CD14-positive monocyte (primary cell): ENCODE results near the gene PLXND1. TPM values are rescaled to one million over a fixed set of nuclear protein-coding genes. Genes with fewer than 3 reads are reported as not detected.

ENCODE experiments used
- DNase-seq, 3 donors: peaks; one replicate each; pipeline ENCODE4 v3.0.0-alpha.2; 2011 to 2022
- H2AFZ ChIP-seq: 2 replicates; pipeline ENCODE4 v1.6.0; 2012; ENCODE audit warnings: mild to moderate bottlenecking, low read depth, low read length, inconsistent platforms; ENCODE audit not compliant: insufficient read depth, poor library complexity, severe bottlenecking
- H3K27ac ChIP-seq, 2 donors: 1 replicate in 1 of 2; 2 replicates in 1 of 2; pipeline ENCODE4 v1.5.1; 2012 to 2013; ENCODE audit warnings: low read length in 2 of 2, control low read depth in 1 of 2, inconsistent platforms in 1 of 2, low read depth in 1 of 2, mild to moderate bottlenecking in 1 of 2
- H3K27me3 ChIP-seq, 2 donors: one replicate each; pipeline versions ENCODE4 v1.6.0 to v1.6.1; 2011 to 2013; ENCODE audit warnings: low read length in 2 of 2; ENCODE audit not compliant: control insufficient read depth in 2 of 2, insufficient read depth in 2 of 2
- H3K36me3 ChIP-seq, 2 donors: replicated peaks in 1 of 2; 1 replicate in 1 of 2; 2 replicates in 1 of 2; pipeline versions ENCODE4 v1.5.1 to v1.6.1; 2012 to 2013; ENCODE audit warnings: low read length in 2 of 2, control low read depth in 1 of 2, inconsistent platforms in 1 of 2, mild to moderate bottlenecking in 1 of 2; ENCODE audit not compliant: insufficient read depth in 2 of 2, control insufficient read depth in 1 of 2
- H3K4me1 ChIP-seq, 2 donors: 1 replicate in 1 of 2; 2 replicates in 1 of 2; pipeline versions ENCODE4 v1.5.1 to v1.6.1; 2012 to 2013; ENCODE audit warnings: low read length in 2 of 2, control low read depth in 1 of 2, inconsistent platforms in 1 of 2, mild to moderate bottlenecking in 1 of 2, moderate library complexity in 1 of 2; ENCODE audit not compliant: insufficient read depth in 2 of 2, control insufficient read depth in 1 of 2
- H3K4me2 ChIP-seq: replicated peaks from 2 replicates; pipeline ENCODE3; 2012; ENCODE audit warnings: low read length, moderate library complexity, mild to moderate bottlenecking; ENCODE audit not compliant: poor library complexity, severe bottlenecking; ENCODE audit errors: extremely low read depth
- H3K4me3 ChIP-seq, 3 experiments: fragments of 200-600 bp in 1 of 3; sonication (generic) in 1 of 3; replicated peaks in 1 of 3; 1 replicate in 2 of 3; 2 replicates in 1 of 3; pipeline ENCODE4 v1.5.1; 2011 to 2013; ENCODE audit warnings: low read length in 3 of 3, mild to moderate bottlenecking in 3 of 3, control low read depth in 2 of 3, low read depth in 2 of 3, inconsistent platforms in 1 of 3, moderate library complexity in 1 of 3
- H3K79me2 ChIP-seq: 2 replicates; pipeline ENCODE4 v1.6.0; 2012; ENCODE audit warnings: mild to moderate bottlenecking, control low read depth, inconsistent platforms, low read length, moderate library complexity; ENCODE audit not compliant: insufficient read depth
- H3K9ac ChIP-seq: 2 replicates; pipeline ENCODE4 v1.6.0; 2017; ENCODE audit warnings: low read length, mild to moderate bottlenecking; ENCODE audit not compliant: insufficient read depth, poor library complexity, severe bottlenecking
- H3K9me3 ChIP-seq, 2 donors: replicated peaks in 1 of 2; 1 replicate in 1 of 2; 2 replicates in 1 of 2; pipeline versions ENCODE4 v1.5.1 to v1.6.1; 2012 to 2013; ENCODE audit warnings: low read length in 2 of 2, control low read depth in 1 of 2; ENCODE audit not compliant: control insufficient read depth in 1 of 2, insufficient read depth in 1 of 2
- H4K20me1 ChIP-seq: 2 replicates; pipeline ENCODE4 v1.6.0; 2012; ENCODE audit warnings: mild to moderate bottlenecking, low read length, control low read depth, moderate library complexity; ENCODE audit not compliant: insufficient read depth
- H3K27ac Mint-ChIP-seq, 7 donors: one replicate each; pipeline ENCODE4 v1.8.0; 2020; ENCODE audit warnings: mild to moderate bottlenecking in 7 of 7, mixed read lengths in 7 of 7, moderate library complexity in 6 of 7, inconsistent platforms in 2 of 7
- H3K27me3 Mint-ChIP-seq, 3 donors: one replicate each; pipeline ENCODE4 v1.8.0; 2021 to 2022; ENCODE audit warnings: low read depth in 3 of 3, mild to moderate bottlenecking in 3 of 3, mixed read lengths in 3 of 3, moderate library complexity in 3 of 3, inconsistent platforms in 1 of 3
- H3K36me3 Mint-ChIP-seq, 2 donors: one replicate each; pipeline ENCODE4 v1.8.0; 2020; ENCODE audit warnings: mixed read lengths in 2 of 2, inconsistent platforms in 1 of 2, mild to moderate bottlenecking in 1 of 2
- H3K4me1 Mint-ChIP-seq: one replicate; pipeline ENCODE4 v1.8.0; 2020; ENCODE audit warnings: mild to moderate bottlenecking, mixed read lengths
- H3K4me3 Mint-ChIP-seq, 2 donors: one replicate each; pipeline ENCODE4 v1.8.0; 2020; ENCODE audit warnings: mild to moderate bottlenecking in 2 of 2, mixed read lengths in 2 of 2, moderate library complexity in 1 of 2
- H3K9me3 Mint-ChIP-seq, 7 donors: one replicate each; pipeline ENCODE4 v1.8.0; 2020 to 2022; ENCODE audit warnings: mixed read lengths in 7 of 7, mild to moderate bottlenecking in 6 of 7, moderate library complexity in 6 of 7, inconsistent platforms in 2 of 7
- WGBS: methylation state at CpG from one replicate; pipeline ENCODE4 v1.1.5; 2013; ENCODE audit warnings: missing lambda C conversion rate; ENCODE audit not compliant: insufficient coverage; 5-methylcytosine and 5-hydroxymethylcytosine counted together
- intact Hi-C, 2 donors: fragments of 100-400 bp; cut with micrococcal nuclease; formaldehyde crosslinking; loops; one replicate each; pipeline versions ENCODE4 v1.15.0 to v1.15.1; 2023
- polyA plus RNA-seq, 3 donors: library from polyadenylated mRNA; depleted of rRNA in 1 of 3; unstranded in 2 of 3; stranded (reverse) in 1 of 3; fragments of 300-500 nt in 2 of 3; fragments of >200 nt in 1 of 3; fragmentation: Illumina TruSeq in 2 of 3; gene quantifications; 1 replicate in 2 of 3; 2 replicates in 1 of 3; pipeline ENCODE4 v1.2.3, GENCODE V29; 2012 to 2021
- TF ChIP-seq, protein P1 (sequence below): fragments of 200-600 bp; IDR thresholded peaks from one replicate; pipeline ENCODE4 v1.8.0; 2022; ENCODE audit warnings: antibody characterized with exemption, mild to moderate bottlenecking

Gene PLXND1
- polyA plus RNA-seq, 3 donors: 7.1 to 170 (median 9.9) TPM

- TF ChIP-seq, protein P1, sequence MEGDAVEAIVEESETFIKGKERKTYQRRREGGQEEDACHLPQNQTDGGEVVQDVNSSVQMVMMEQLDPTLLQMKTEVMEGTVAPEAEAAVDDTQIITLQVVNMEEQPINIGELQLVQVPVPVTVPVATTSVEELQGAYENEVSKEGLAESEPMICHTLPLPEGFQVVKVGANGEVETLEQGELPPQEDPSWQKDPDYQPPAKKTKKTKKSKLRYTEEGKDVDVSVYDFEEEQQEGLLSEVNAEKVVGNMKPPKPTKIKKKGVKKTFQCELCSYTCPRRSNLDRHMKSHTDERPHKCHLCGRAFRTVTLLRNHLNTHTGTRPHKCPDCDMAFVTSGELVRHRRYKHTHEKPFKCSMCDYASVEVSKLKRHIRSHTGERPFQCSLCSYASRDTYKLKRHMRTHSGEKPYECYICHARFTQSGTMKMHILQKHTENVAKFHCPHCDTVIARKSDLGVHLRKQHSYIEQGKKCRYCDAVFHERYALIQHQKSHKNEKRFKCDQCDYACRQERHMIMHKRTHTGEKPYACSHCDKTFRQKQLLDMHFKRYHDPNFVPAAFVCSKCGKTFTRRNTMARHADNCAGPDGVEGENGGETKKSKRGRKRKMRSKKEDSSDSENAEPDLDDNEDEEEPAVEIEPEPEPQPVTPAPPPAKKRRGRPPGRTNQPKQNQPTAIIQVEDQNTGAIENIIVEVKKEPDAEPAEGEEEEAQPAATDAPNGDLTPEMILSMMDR: no peak
- H3K9me3 Mint-ChIP-seq: no peaks in the 10 kb centered on the region
- Histone ChIP-seq H3K9ac (peak overlapping the region; percentile 87), H3K27me3 (no peaks in the 10 kb centered on the region), H3K4me3 (peak overlapping the region; percentile 28 to 77 (median 54)), H2AFZ (peak overlapping the region; percentile 87), H3K9me3 (no peaks in the 10 kb centered on the region), H3K36me3 (no peaks in the 10 kb centered on the region), H3K4me1 (peaks cover 67 to 73% of the 10 kb centered on the region in 2 donors), H3K4me2 (peak overlapping the region; percentile 95), H4K20me1 (no peaks in the 10 kb centered on the region), H3K27ac (peak overlapping the region; percentile 93 to 94), H3K79me2 (no peaks in the 10 kb centered on the region)
- 0% methylated on average over 45 of the region's 49 CpGs for WGBS
- peaks cover 54% of the 10 kb centered on the region for H3K4me1 Mint-ChIP-seq
- peaks cover 0 to 2% (median 0%) of the 10 kb centered on the region in 3 donors for H3K27me3 Mint-ChIP-seq
- peak overlapping the region; percentile 93 to 99 (median 97) for H3K27ac Mint-ChIP-seq
- DNase-seq: peak; percentile 80 to 82 (median 80)
- intact Hi-C loops: loop anchor here (5.0 to 10.0 kb wide), 6 partner anchors 35 to 485 kb away; no protein-coding TSS in a partner anchor
- H3K36me3 Mint-ChIP-seq: no peaks in the 10 kb centered on the region
- H3K4me3 Mint-ChIP-seq: peak overlapping the region; percentile 86 to 94
Observed at GRCh38 chr3:129626744-129627349, 20.4 kb upstream of the PLXND1 start.

DNA sequence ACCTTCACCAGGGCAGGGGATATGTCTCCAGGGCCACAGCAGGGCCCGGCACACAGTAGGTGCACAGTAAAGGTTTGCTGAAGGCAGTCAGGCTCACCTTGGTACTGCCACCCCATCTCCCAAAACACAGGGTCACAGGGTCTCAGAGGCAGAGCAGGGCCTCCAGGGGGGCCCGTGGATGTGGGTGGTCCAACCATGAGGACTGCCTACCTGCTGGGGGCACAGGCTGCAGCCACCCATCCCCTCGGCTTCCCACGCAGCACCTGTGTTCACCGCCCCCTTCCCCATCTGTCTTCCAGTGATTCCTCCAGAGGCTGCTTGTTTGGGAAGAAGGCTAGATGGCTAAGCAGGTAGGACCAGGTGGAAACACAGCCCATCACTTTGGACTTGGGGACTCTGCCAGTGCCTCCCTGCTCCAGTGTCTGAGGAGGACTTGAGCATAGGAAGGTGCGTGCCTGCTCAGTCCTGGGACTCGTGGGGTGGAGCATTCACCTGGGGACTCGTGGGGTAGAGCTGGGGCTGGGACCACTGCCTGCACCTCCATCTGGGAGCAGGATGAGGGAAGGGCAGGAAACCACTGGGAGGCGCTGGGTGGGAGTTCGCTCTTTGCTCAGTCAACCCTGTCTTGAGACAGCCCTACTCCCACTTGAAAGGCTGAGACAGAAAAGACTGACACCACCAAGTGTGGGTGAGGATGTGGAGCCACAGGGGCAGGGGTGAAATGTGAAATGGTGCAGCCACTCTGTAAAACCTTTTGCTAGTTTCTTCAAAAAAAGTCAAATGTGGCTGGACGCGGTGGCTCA, 18.8 kb upstream of the PLXND1 start:
- H3K4me3 ChIP-seq: peak overlapping the region in 1 of 3 experiments; percentile 77
- H4K20me1 ChIP-seq: no peaks in the 10 kb centered on the region
- no peak overlapping the region for H2AFZ ChIP-seq
- H3K4me1 ChIP-seq: peaks cover 71 to 78% of the 10 kb centered on the region in 2 donors
- peaks cover 56% of the 10 kb centered on the region for H3K4me1 Mint-ChIP-seq
- no peaks in the 10 kb centered on the region for H3K36me3 Mint-ChIP-seq
- H3K27ac ChIP-seq: peak overlapping the region; percentile 24 to 93
- H3K9ac ChIP-seq: no peak overlapping the region
- H3K27me3 Mint-ChIP-seq: peaks cover 0 to 2% (median 0%) of the 10 kb centered on the region in 3 donors
- H3K27me3 ChIP-seq: no peaks in the 10 kb centered on the region
- H3K27ac Mint-ChIP-seq: peak overlapping the region; percentile 92 to 96 (median 93)
- intact Hi-C loops: loop anchor here (5.0 to 10.0 kb wide), 6 partner anchors 33 to 487 kb away; no protein-coding TSS in a partner anchor
- H3K4me2 ChIP-seq: peak overlapping the region; percentile 40
- H3K9me3 ChIP-seq: no peaks in the 10 kb centered on the region
- peak in 1 of 3 donors; percentile 7 for DNase-seq
- no peaks in the 10 kb centered on the region for H3K79me2 ChIP-seq
- no peaks in the 10 kb centered on the region for H3K36me3 ChIP-seq
- no peaks in the 10 kb centered on the region for H3K9me3 Mint-ChIP-seq
- WGBS: 88% methylated on average over 6 of the region's 12 CpGs
- peak overlapping the region in 1 of 2 donors; percentile 15 for H3K4me3 Mint-ChIP-seq
- TF ChIP-seq, protein P1: no peak
